Adrenal gland (tissue), 5 donors: Measurements from ENCODE around the gene PACSIN2.

ENCODE experiments used
- POLR2A ChIP-seq, 2 donors: fragments of 450-650 bp; IDR thresholded peaks; one replicate each; pipeline ENCODE4 v1.6.1; 2017; ENCODE audit warnings: antibody characterized with exemption in 2 of 2, mild to moderate bottlenecking in 2 of 2, moderate library complexity in 1 of 2
- TF ChIP-seq, protein P1 (sequence below), 6 experiments: fragments of 450-650 bp in 4 of 6; fragments of 200-600 bp in 2 of 6; sonication (generic) in 1 of 6; IDR thresholded peaks; 1 replicate in 5 of 6; 2 replicates in 1 of 6; pipeline versions ENCODE4 v1.5.1 to v1.8.0; 2016 to 2021; ENCODE audit warnings: antibody characterized with exemption in 6 of 6, mild to moderate bottlenecking in 2 of 6, moderate library complexity in 1 of 6
- donor health status: DM: no; HTN: no; CAD: no.

DNA sequence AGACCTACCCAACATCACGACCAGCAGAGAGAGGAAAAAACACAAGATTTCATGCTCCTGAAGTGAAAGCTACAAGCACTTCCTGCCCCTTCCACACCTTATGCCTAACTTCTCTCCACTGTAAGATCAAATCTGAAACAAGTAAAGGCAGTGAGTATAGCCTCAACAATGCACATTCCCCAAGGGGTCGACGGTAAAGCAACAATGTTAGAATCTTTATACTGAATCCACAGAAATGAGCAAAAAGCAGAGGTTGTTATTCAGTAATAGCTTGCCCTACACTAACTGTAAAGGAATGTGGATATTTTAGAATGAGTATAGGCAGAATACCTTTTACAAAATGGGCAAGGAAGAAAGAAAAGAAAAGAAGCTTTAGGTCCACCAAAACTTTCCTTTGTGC is 173.5 kb downstream of the PACSIN2 start:
- no peak for TF ChIP-seq POLR2A (IDR thresholded peaks at IDR 0.05)
- TF ChIP-seq, protein P1, sequence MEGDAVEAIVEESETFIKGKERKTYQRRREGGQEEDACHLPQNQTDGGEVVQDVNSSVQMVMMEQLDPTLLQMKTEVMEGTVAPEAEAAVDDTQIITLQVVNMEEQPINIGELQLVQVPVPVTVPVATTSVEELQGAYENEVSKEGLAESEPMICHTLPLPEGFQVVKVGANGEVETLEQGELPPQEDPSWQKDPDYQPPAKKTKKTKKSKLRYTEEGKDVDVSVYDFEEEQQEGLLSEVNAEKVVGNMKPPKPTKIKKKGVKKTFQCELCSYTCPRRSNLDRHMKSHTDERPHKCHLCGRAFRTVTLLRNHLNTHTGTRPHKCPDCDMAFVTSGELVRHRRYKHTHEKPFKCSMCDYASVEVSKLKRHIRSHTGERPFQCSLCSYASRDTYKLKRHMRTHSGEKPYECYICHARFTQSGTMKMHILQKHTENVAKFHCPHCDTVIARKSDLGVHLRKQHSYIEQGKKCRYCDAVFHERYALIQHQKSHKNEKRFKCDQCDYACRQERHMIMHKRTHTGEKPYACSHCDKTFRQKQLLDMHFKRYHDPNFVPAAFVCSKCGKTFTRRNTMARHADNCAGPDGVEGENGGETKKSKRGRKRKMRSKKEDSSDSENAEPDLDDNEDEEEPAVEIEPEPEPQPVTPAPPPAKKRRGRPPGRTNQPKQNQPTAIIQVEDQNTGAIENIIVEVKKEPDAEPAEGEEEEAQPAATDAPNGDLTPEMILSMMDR (IDR thresholded peaks at IDR 0.05), result no peak
